ENCODE results near the gene CTAGE4. TPM values are rescaled to one million over a fixed set of nuclear protein-coding genes. Genes with fewer than 3 reads are reported as not detected.
"Not testable (repeated sequence)": the region's sequence is repeated elsewhere in the genome, so short reads cannot be mapped to it uniquely, and the experiment has no call there.

CTAGE4 gene, protein sequence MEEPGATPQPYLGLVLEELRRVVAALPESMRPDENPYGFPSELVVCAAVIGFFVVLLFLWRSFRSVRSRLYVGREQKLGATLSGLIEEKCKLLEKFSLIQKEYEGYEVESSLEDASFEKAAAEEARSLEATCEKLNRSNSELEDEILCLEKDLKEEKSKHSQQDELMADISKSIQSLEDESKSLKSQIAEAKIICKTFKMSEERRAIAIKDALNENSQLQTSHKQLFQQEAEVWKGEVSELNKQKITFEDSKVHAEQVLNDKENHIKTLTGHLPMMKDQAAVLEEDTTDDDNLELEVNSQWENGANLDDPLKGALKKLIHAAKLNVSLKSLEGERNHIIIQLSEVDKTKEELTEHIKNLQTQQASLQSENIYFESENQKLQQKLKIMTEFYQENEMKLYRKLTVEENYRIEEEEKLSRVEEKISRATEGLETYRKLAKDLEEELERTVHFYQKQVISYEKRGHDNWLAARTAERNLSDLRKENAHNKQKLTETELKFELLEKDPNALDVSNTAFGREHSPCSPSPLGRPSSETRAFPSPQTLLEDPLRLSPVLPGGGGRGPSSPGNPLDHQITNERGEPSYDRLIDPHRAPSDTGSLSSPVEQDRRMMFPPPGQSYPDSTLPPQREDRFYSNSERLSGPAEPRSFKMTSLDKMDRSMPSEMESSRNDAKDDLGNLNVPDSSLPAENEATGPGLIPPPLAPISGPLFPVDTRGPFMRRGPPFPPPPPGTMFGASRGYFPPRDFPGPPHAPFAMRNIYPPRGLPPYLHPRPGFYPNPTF
- 1 to 10 TPM; 1.2 to 1.4 TPM for total RNA-seq

DNA sequence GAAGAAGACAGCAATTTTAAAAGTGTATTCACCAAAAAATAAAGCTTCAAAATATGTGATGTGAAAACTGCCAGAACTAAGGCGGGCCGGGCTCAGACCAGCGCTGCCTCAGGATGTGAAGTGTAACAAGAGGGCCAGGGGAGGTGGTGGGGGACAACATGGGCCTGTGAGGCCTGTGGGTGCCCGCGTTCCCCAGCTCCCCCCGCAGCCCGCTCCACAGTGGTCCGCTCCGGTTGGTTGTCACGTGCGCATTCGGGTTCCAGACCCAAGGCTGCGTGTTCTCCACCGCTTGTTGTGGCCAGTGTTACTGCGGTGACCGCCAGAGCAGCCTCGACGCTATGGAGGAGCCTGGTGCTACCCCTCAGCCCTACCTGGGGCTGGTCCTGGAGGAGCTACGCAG lies at the start of gene CTAGE4:
CTAGE4 (plus strand) TSS at position 301 of the 400 bp plus-strand sequence; CDS start at position 339, 38 bp downstream.
- CTCF ChIA-PET; POLR2A ChIA-PET; intact Hi-C loops (cut with DNase I, micrococcal nuclease); H3K27me3 Mint-ChIP-seq; H3K27ac Mint-ChIP-seq; DNase-seq; H3K36me3 Mint-ChIP-seq (ENCODE audit: low read depth); ATAC-seq; H3K4me3 Mint-ChIP-seq; H3K9me3 Mint-ChIP-seq (ENCODE audit: low read depth); H3K4me1 Mint-ChIP-seq: not testable (repeated sequence)

DNA sequence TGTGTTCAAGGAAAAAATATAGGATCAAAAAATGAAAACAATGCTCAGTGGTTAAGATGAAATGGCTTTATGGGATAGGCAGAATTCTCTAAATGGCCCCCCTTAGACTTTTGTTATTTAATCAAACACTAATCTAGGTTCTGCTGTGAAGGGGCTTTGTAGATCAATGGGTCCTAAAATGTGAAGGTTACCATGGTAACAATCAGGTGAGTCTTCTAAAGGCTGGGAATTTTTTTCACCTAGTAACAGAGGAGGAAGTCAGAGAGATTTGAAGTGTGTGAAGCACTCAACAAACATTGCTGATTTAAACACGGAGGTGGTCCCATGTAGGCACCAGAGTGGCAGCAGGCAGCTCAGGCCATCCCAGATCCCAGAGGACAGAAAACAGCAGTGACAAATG lies 49.1 kb upstream of the CTAGE4 start:
- no peak for DNase-seq
- ChIA-PET POLR2A (no interaction called here), CTCF (interaction anchor here (0.6 to 0.7 kb wide), 3 partner anchors 233 to 750 kb away, joined by 3 to 4 read pairs (median 3); no protein-coding TSS in a partner anchor)
- Mint-ChIP-seq H3K27me3 (peaks cover 4% of the 10 kb centered on the region), H3K27ac (no peak overlapping the region), H3K9me3 (ENCODE audit: low read depth) (no peaks in the 10 kb centered on the region), H3K36me3 (ENCODE audit: low read depth) (no peaks in the 10 kb centered on the region), H3K4me3 (no peak overlapping the region), H3K4me1 (no peaks in the 10 kb centered on the region)
- intact Hi-C loops (cut with DNase I, micrococcal nuclease): no loop called here
- no peak for ATAC-seq

DNA sequence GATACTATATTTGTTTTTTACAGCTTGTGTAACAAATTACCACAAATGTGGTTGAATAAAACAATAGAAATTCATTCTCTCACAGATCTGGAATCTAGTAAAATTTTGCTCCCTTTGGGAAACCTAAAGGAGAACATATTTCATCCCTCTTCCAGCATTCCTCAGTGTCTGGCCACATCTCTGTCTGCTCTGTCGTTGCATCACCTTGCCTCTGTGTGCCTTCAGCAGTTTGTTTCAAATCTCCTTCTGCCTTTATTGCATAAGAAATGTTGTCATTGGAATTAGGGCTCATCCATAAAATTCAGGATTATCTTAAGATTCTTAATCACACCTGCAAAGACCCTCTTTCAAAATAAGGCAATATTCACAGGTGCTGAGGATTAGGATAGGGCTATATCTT lies 45.8 kb upstream of the CTAGE4 start:
- CTCF ChIA-PET: interaction anchor here (1.9 kb wide), 1 partner anchor 10 kb away, joined by 8 read pairs; no protein-coding TSS in a partner anchor
- DNase-seq (no peak), ATAC-seq (no peak)
- H3K4me3 Mint-ChIP-seq: no peak overlapping the region
- no peaks in the 10 kb centered on the region for H3K9me3 Mint-ChIP-seq (ENCODE audit: low read depth)
- H3K36me3 Mint-ChIP-seq (ENCODE audit: low read depth): no peaks in the 10 kb centered on the region
- POLR2A ChIA-PET: no interaction called here
- H3K27ac Mint-ChIP-seq: no peak overlapping the region
- no peaks in the 10 kb centered on the region for H3K4me1 Mint-ChIP-seq
- peaks cover 10% of the 10 kb centered on the region for H3K27me3 Mint-ChIP-seq
- intact Hi-C loops (cut with DNase I, micrococcal nuclease): no loop called here

DNA sequence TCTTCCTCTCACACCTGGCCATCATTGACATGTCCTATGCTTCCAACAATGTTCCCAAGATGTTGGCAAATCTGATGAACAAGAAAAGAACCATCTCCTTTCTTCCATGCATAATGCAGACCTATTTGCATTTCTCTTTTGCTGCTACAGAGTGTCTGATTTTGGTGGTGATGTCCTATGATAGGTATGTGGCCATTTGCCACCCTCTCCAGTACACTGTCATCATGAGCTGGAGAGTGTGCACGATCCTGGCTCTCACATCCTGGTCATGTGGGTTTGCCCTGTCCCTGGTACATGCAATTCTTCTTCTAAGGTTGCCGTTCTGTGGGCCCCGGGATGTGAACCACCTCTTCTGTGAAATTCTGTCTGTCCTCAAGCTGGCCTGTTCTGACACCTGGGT lies 41.1 kb upstream of the CTAGE4 start:
- no peak overlapping the region for H3K4me3 Mint-ChIP-seq
- POLR2A ChIA-PET: no interaction called here
- H3K4me1 Mint-ChIP-seq: no peaks in the 10 kb centered on the region
- intact Hi-C loops (cut with DNase I, micrococcal nuclease): no loop called here
- H3K27ac Mint-ChIP-seq: no peak overlapping the region
- H3K36me3 Mint-ChIP-seq (ENCODE audit: low read depth): no peaks in the 10 kb centered on the region
- CTCF ChIA-PET: interaction anchor here (1.3 kb wide), 1 partner anchor 14 kb away, joined by 4 read pairs; no protein-coding TSS in a partner anchor
- ATAC-seq: no peak
- H3K9me3 Mint-ChIP-seq (ENCODE audit: low read depth): no peaks in the 10 kb centered on the region
- H3K27me3 Mint-ChIP-seq: peaks cover 10% of the 10 kb centered on the region
- no peak for DNase-seq

DNA sequence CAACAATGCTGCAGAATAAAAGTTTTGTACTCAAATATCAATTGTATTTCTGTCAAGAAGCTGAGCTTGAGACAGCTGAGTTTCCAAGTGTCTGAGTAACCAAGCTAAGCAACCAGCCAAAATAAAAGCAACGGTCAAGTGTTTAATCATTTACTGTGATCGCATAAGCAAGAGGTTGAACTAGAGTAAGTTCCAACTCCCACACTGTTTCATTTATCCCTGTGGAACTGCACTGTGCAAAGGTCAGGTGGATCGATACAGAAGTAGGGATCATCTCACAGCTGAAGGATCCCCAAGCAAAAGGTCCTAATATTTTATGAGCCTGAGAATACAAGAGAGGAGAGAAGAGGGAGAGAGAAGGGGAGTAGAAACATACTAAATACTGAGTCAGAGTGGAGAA lies 38.8 kb upstream of the CTAGE4 start:
- H3K27ac Mint-ChIP-seq: no peak overlapping the region
- peaks cover 10% of the 10 kb centered on the region for H3K27me3 Mint-ChIP-seq
- DNase-seq (no peak), ATAC-seq (no peak)
- intact Hi-C loops (cut with DNase I, micrococcal nuclease): no loop called here
- POLR2A ChIA-PET: no interaction called here
- CTCF ChIA-PET: interaction anchor here (0.9 kb wide), 1 partner anchor 17 kb away, joined by 4 read pairs; no protein-coding TSS in a partner anchor
- H3K4me1 Mint-ChIP-seq: no peaks in the 10 kb centered on the region
- peaks cover 7% of the 10 kb centered on the region for H3K36me3 Mint-ChIP-seq (ENCODE audit: low read depth)
- H3K4me3 Mint-ChIP-seq: no peak overlapping the region
- H3K9me3 Mint-ChIP-seq (ENCODE audit: low read depth): peaks cover 17% of the 10 kb centered on the region

DNA sequence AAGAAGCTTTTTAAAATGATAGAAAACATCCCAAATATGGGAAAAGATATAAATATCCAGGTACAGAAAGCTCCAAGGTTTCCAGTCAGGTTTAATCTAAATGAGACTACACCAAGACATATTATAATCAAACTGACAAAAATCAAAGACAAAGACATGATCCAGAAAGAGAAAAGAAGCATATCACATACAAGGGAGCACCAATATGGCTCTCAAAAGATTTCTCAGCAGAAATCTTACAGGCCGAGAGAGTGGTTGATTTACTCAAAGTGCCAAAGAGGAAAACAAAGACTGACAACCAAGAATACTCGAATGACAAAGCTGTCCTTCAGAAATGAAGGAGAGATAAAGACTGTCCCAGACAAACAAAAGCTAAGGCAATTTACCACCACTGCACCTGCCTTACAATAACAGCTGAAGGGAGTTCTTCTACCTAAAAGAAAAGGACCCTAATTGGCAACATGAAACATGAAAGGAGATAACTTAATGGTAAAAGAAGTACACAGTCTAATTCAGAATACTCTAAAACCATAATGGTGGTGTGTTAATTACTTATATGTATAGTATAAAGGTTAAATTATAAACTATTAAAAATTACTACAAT lies 34.9 kb upstream of the CTAGE4 start:
- H3K27ac Mint-ChIP-seq: no peak overlapping the region
- H3K9me3 Mint-ChIP-seq (ENCODE audit: low read depth): peaks cover 28% of the 10 kb centered on the region
- ATAC-seq: no peak
- intact Hi-C loops (cut with DNase I, micrococcal nuclease): no loop called here
- peaks cover 13% of the 10 kb centered on the region for H3K27me3 Mint-ChIP-seq
- ChIA-PET POLR2A (no interaction called here), CTCF (interaction anchor here (0.7 kb wide), 1 partner anchor 31 kb away, joined by 3 read pairs; no protein-coding TSS in a partner anchor)
- DNase-seq: no peak
- peaks cover 7% of the 10 kb centered on the region for H3K36me3 Mint-ChIP-seq (ENCODE audit: low read depth)
- H3K4me3 Mint-ChIP-seq: no peak overlapping the region
- H3K4me1 Mint-ChIP-seq: no peaks in the 10 kb centered on the region

DNA sequence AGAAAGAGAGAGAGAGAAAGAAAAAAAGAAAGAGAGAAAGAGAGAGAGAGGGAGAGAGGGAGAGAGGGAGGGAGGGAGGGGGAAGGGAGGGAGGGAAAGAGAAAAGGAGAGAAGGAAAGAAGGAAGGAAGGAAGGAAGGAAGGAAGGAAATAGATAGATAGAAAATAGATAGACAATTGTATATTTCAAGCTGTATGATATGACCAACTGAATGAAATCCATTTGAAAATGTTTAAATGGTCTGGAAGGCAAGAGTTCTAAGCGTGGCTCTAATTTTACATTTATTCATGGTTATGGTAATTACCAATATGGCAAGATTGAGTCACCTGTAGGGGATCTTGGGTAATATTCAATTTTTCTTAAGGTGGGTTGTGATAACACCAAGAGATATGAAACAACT lies 24.4 kb upstream of the CTAGE4 start:
- H3K9me3 Mint-ChIP-seq (ENCODE audit: low read depth): no peaks in the 10 kb centered on the region
- no peak for ATAC-seq
- no peak for DNase-seq
- no peak overlapping the region for H3K4me3 Mint-ChIP-seq
- peaks cover 9% of the 10 kb centered on the region for H3K27me3 Mint-ChIP-seq
- ChIA-PET CTCF (no interaction called here), POLR2A (no interaction called here)
- intact Hi-C loops (cut with DNase I, micrococcal nuclease): no loop called here
- no peak overlapping the region for H3K27ac Mint-ChIP-seq
- no peaks in the 10 kb centered on the region for H3K36me3 Mint-ChIP-seq (ENCODE audit: low read depth)
- H3K4me1 Mint-ChIP-seq: no peaks in the 10 kb centered on the region

DNA sequence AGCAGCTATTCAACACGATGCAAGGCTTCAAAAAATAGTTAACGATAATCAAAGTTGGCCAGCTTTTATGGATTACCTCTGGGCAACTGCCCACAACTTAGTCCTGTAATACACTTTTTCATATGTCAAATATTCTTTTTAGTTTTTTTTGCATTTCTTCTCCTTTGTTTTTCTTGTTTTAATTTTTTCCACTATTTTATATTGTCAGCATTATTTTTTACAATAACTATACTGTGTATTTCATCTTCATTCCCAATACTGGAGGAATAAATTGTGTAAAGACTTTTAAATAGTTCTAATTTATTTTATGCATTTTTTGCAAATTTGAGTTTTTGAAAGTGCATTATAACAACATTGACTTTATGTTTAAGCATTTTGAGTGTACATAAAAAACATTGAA lies 18.5 kb upstream of the CTAGE4 start:
- no peaks in the 10 kb centered on the region for H3K4me1 Mint-ChIP-seq
- POLR2A ChIA-PET: no interaction called here
- CTCF ChIA-PET: interaction anchor here (0.6 to 0.9 kb wide), 2 partner anchors 13 to 56 kb away, joined by 3 read pairs; no protein-coding TSS in a partner anchor
- H3K9me3 Mint-ChIP-seq (ENCODE audit: low read depth): no peaks in the 10 kb centered on the region
- no peak overlapping the region for H3K4me3 Mint-ChIP-seq
- no peaks in the 10 kb centered on the region for H3K36me3 Mint-ChIP-seq (ENCODE audit: low read depth)
- ATAC-seq: no peak
- peaks cover 17% of the 10 kb centered on the region for H3K27me3 Mint-ChIP-seq
- no peak for DNase-seq
- no peak overlapping the region for H3K27ac Mint-ChIP-seq
- intact Hi-C loops (cut with DNase I, micrococcal nuclease): no loop called here

DNA sequence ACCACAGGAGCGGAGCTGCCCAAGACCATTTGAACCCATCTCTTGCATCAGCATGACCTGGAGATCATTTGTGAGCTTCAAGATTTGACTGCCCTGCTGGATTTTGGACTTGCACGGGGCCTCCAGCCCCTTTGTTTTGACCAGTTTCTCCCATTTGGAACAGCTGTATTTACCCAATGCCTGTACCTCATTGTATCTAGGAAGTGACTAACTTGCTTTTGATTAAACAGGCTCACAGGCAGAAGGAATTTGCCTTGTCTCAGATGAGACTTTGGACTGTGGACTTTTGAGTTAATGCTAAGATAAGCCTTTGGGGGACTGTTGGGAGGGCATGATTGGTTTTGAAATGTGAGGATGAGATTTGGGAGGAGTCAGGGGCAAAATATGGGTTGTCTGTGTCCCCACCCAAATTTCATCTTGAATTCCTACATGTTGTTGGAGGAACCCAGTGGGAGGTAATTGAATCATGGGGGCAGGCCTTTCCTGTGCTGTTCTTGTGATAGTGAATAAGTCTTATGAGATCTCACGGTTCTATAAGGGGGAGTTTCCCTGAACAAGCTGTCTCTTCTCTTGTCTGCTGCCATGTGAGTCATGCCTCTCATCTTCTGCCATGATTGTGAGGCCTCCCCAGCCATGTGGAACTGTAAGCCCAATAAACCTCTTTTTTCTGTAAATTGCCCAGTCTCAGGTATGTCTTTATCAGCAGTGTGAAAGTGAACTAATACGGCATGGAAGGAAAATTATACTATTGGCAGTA lies 11.5 kb upstream of the CTAGE4 start:
- intact Hi-C loops (cut with DNase I, micrococcal nuclease); H3K27ac Mint-ChIP-seq; ATAC-seq; POLR2A ChIA-PET; H3K9me3 Mint-ChIP-seq (ENCODE audit: low read depth); H3K4me3 Mint-ChIP-seq; H3K27me3 Mint-ChIP-seq; H3K36me3 Mint-ChIP-seq (ENCODE audit: low read depth); H3K4me1 Mint-ChIP-seq: not testable (repeated sequence)
- CTCF ChIA-PET: interaction anchor here (1.1 kb wide), 1 partner anchor 266 kb away, joined by 3 read pairs; no protein-coding TSS in a partner anchor
- DNase-seq: peak; percentile 9

DNA sequence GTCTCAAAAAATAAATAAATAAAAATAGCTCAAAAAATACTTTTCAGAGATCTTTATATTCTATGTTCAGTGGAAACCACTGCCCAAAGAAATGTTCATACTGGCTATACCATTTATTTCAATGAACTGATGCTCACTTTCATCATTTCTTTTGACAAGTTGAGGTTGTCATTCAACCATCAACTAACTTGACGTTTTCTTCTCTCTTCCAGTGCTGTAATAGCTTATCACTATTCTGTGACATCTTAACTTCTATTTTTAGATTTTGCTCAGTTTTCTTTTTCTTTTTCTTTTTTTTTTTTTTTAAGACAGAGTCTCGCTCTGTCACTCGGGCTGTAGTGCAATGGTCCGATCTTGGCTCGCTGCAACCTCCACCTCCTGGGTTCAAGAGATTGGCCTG lies 8.7 kb upstream of the CTAGE4 start:
- intact Hi-C loops (cut with DNase I, micrococcal nuclease): loop anchor here (5.0 kb wide), 2 partner anchors 218 to 263 kb away; no protein-coding TSS in a partner anchor
- H3K4me1 Mint-ChIP-seq: no peaks in the 10 kb centered on the region
- peaks cover 2% of the 10 kb centered on the region for H3K36me3 Mint-ChIP-seq (ENCODE audit: low read depth)
- H3K27me3 Mint-ChIP-seq: peaks cover 5% of the 10 kb centered on the region
- peaks cover 3% of the 10 kb centered on the region for H3K9me3 Mint-ChIP-seq (ENCODE audit: low read depth)
- H3K27ac Mint-ChIP-seq: no peak overlapping the region
- CTCF ChIA-PET: interaction anchor here (1.2 kb wide), 2 partner anchors 47 to 219 kb away, joined by 5 to 6 read pairs; no protein-coding TSS in a partner anchor
- no peak for ATAC-seq
- DNase-seq: no peak
- no peak overlapping the region for H3K4me3 Mint-ChIP-seq
- POLR2A ChIA-PET: no interaction called here
